Measurements from ENCODE around the gene ZNF223.

The ZNF223 gene

DNA sequence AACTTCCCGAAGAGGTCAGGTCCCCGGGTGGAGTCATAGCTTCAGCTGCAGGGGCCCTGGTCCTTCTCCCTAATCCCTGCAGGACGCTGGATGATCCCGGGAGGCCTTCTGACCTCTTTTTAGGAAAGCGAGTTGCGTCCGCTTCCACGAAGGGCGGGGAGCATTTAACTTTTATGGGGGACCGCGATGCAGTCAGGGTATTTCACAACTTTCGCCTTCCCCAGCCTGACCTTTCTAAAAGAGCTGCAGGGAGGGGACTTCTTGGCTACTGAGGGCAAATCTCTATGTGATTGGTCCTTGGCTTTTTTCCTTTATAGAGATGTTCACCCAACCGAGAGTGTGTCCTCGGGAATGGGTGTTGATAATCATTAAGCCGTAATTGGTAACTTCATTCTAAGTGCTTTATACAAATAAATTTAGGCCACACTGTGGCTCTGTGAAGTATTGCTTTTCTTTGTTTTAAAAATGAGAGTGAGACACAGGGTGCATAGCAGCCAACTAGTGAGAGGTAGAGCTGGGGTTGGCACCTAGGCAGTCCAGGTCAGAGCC is 48.3 kb upstream of the ZNF223 start:
- Histone ChIP-seq H4K20me1 (ENCODE audit: insufficient read depth, low read length) (no peaks in the 10 kb centered on the region), H3K9me3 (replicated peaks; ENCODE audit: insufficient read depth, low read length) (no peaks in the 10 kb centered on the region), H2AFZ (ENCODE audit: low read length) (peak overlapping the region; percentile 89)

DNA sequence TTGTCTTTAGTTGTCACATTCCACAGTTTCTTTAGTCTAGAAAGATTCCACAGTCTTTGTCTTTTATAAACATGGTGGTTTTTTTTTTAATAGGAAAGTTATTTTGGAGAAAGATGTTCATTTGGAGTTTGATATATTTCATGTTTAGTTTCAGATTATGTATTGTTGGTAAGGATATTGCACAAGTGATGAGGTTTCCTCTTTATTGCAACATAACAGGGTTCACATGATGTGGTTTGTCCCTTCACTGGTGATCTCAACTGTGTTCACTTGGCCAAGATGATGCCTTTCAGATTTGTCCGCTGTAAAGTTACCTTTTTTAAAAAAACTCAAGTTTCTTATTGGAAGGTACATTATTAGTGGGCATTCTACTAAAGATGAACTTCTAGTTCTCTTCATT is 45.9 kb upstream of the ZNF223 start:
- Histone ChIP-seq H3K4me2 (ENCODE audit: low read depth, low read length) (no peak overlapping the region), H3F3A (ENCODE audit: insufficient read depth, low read length) (no peaks in the 10 kb centered on the region), H3K36me3 (replicated peaks; ENCODE audit: insufficient read depth, low read length) (peaks cover 8% of the 10 kb centered on the region), H2AFZ (ENCODE audit: low read length) (no peak overlapping the region), H3K27ac (ENCODE audit: low read length) (no peak overlapping the region), H3K79me2 (ENCODE audit: low read length) (no peaks in the 10 kb centered on the region), H3K4me3 (ENCODE audit: low read length) (no peak overlapping the region), H3K9ac (ENCODE audit: low read length) (no peak overlapping the region), H3K9me3 (replicated peaks; ENCODE audit: insufficient read depth, low read length) (no peaks in the 10 kb centered on the region), H4K20me1 (ENCODE audit: insufficient read depth, low read length) (no peaks in the 10 kb centered on the region), H3K4me1 (ENCODE audit: low read length) (peaks cover 4% of the 10 kb centered on the region; the same call in 1 of the 2 replicates), H3K9me2 (replicated peaks; ENCODE audit: insufficient read depth, low read length) (no peaks in the 10 kb centered on the region), H3K27me3 (replicated peaks; ENCODE audit: insufficient read depth, low read length) (no peaks in the 10 kb centered on the region)
- TF ChIP-seq, protein P1, sequence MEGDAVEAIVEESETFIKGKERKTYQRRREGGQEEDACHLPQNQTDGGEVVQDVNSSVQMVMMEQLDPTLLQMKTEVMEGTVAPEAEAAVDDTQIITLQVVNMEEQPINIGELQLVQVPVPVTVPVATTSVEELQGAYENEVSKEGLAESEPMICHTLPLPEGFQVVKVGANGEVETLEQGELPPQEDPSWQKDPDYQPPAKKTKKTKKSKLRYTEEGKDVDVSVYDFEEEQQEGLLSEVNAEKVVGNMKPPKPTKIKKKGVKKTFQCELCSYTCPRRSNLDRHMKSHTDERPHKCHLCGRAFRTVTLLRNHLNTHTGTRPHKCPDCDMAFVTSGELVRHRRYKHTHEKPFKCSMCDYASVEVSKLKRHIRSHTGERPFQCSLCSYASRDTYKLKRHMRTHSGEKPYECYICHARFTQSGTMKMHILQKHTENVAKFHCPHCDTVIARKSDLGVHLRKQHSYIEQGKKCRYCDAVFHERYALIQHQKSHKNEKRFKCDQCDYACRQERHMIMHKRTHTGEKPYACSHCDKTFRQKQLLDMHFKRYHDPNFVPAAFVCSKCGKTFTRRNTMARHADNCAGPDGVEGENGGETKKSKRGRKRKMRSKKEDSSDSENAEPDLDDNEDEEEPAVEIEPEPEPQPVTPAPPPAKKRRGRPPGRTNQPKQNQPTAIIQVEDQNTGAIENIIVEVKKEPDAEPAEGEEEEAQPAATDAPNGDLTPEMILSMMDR (IDR thresholded peaks at IDR 0.05; ENCODE audit: low read length): no peak
- TF ChIP-seq EZH2phosphoT487 (IDR thresholded peaks at IDR 0.05; ENCODE audit: low read length): no peak
- TF ChIP-seq EZH2 (optimal IDR thresholded peaks at IDR 0.05; ENCODE audit: low read depth, low read length): no peak
- DNase-seq: no peak

More for the DNA sequence above, 48.3 kb upstream of the ZNF223 start:
- no peaks in the 10 kb centered on the region for H3F3A ChIP-seq (ENCODE audit: insufficient read depth, low read length)
- H3K4me1 ChIP-seq (ENCODE audit: low read length): peaks cover 4% of the 10 kb centered on the region; the same call in 1 of the 2 replicates
- H3K27me3 ChIP-seq (replicated peaks; ENCODE audit: insufficient read depth, low read length): no peaks in the 10 kb centered on the region
- no peaks in the 10 kb centered on the region for H3K36me3 ChIP-seq (replicated peaks; ENCODE audit: insufficient read depth, low read length)
- peak overlapping the region; percentile 80 for H3K4me2 ChIP-seq (ENCODE audit: low read depth, low read length)
- no peaks in the 10 kb centered on the region for H3K9me2 ChIP-seq (replicated peaks; ENCODE audit: insufficient read depth, low read length)
- TF ChIP-seq, protein P1 (IDR thresholded peaks at IDR 0.05; ENCODE audit: low read length): no peak; the same call in 1 of the 2 replicates
- TF ChIP-seq EZH2 (optimal IDR thresholded peaks at IDR 0.05; ENCODE audit: low read depth, low read length): no peak
- TF ChIP-seq EZH2phosphoT487 (IDR thresholded peaks at IDR 0.05; ENCODE audit: low read length): no peak
- peak overlapping the region; percentile 84 for H3K4me3 ChIP-seq (ENCODE audit: low read length)
- no peak overlapping the region for H3K27ac ChIP-seq (ENCODE audit: low read length)
- H3K9ac ChIP-seq (ENCODE audit: low read length): no peak overlapping the region
- no peaks in the 10 kb centered on the region for H3K79me2 ChIP-seq (ENCODE audit: low read length)
- peak; percentile 19 for DNase-seq

DNA sequence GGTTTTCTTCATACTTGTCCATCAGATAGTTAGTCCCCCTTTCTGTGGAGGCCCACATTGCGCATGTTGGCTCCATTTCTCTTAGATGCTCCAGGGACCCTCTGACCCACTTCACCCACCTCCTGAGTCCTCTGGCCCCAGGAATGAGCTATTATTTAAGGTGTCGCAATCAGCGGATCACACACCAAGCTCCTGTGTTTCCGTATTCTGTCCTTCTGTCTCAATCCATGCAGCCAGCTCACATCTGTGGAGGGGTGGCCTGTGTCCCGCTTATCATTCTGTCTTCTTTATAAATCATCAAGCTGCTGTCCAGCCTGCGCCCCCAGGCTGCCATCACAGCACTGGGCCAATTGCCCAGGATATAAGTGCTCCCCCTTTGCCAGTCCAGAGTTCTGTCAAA is 44.4 kb upstream of the ZNF223 start:
- Histone ChIP-seq H3K4me3 (ENCODE audit: low read length) (no peak overlapping the region), H3K27ac (ENCODE audit: low read length) (no peak overlapping the region), H3K9ac (ENCODE audit: low read length) (no peak overlapping the region), H3F3A (ENCODE audit: insufficient read depth, low read length) (no peaks in the 10 kb centered on the region), H4K20me1 (ENCODE audit: insufficient read depth, low read length) (no peaks in the 10 kb centered on the region), H3K4me2 (ENCODE audit: low read depth, low read length) (no peak overlapping the region), H3K9me2 (replicated peaks; ENCODE audit: insufficient read depth, low read length) (no peaks in the 10 kb centered on the region), H3K4me1 (ENCODE audit: low read length) (no peaks in the 10 kb centered on the region), H2AFZ (ENCODE audit: low read length) (no peak overlapping the region), H3K9me3 (replicated peaks; ENCODE audit: insufficient read depth, low read length) (no peaks in the 10 kb centered on the region), H3K27me3 (replicated peaks; ENCODE audit: insufficient read depth, low read length) (no peaks in the 10 kb centered on the region), H3K79me2 (ENCODE audit: low read length) (no peaks in the 10 kb centered on the region), H3K36me3 (replicated peaks; ENCODE audit: insufficient read depth, low read length) (peaks cover 8% of the 10 kb centered on the region)
- no peak for DNase-seq
- TF ChIP-seq, protein P1 (IDR thresholded peaks at IDR 0.05; ENCODE audit: low read length): no peak
- TF ChIP-seq EZH2 (optimal IDR thresholded peaks at IDR 0.05; ENCODE audit: low read depth, low read length): no peak
- TF ChIP-seq EZH2phosphoT487 (IDR thresholded peaks at IDR 0.05; ENCODE audit: low read length): no peak

All from MM.1S (cell line).